Lower lobe of right lung (tissue), 2 donors: ENCODE measurements around the gene TM9SF3. TPM values are rescaled to one million over a fixed set of nuclear protein-coding genes. Genes with fewer than 3 reads are reported as not detected.

Experiments used
- ATAC-seq, 2 donors: fragments of 200-7000 bp; cut with Tn5 transposase; one replicate each; pipeline ENCODE4 v1.9.1; 2020 to 2022; ENCODE audit warnings: mild to moderate bottlenecking in 2 of 2, moderate library complexity in 2 of 2
- DNase-seq: peaks from one replicate; pipeline ENCODE4 v3.0.0-alpha.2; 2020
- H3K27ac ChIP-seq: fragments of 200-600 bp; one replicate; pipeline ENCODE4 v1.8.0; 2022
- H3K27me3 ChIP-seq: fragments of 200-600 bp; one replicate; pipeline ENCODE4 v1.8.0; 2022; ENCODE audit warnings: low read depth
- H3K36me3 ChIP-seq: fragments of 200-600 bp; one replicate; pipeline ENCODE4 v1.8.0; 2022; ENCODE audit warnings: mild to moderate bottlenecking
- H3K4me1 ChIP-seq: fragments of 200-600 bp; one replicate; pipeline ENCODE4 v1.8.0; 2022
- H3K4me3 ChIP-seq: fragments of 200-600 bp; one replicate; pipeline ENCODE4 v1.8.0; 2022; ENCODE audit warnings: mild to moderate bottlenecking
- H3K9me3 ChIP-seq: fragments of 200-600 bp; one replicate; pipeline ENCODE4 v1.8.0; 2022
- CTCF ChIP-seq: fragments of 200-600 bp; IDR thresholded peaks from one replicate; pipeline ENCODE4 v1.8.0; 2022; ENCODE audit warnings: antibody characterized with exemption, mild to moderate bottlenecking
- intact Hi-C: fragments of 100-400 bp; cut with DNase I; formaldehyde crosslinking; loops from one replicate; pipeline ENCODE4 v1.11.0; 2022
- total RNA-seq: library from RNA; stranded (reverse); fragmentation: NEBNext Ultra II Directional; extraction: Animal tissue kit (Norgen Biotek cat#: 25700); gene quantifications from one replicate; pipeline ENCODE4 v1.2.1, GENCODE V29; 2021
- donor health status: DM: no; HTN: yes; CAD: no; lungs with severe emphysema.

TM9SF3 gene
- total RNA-seq, 1 donor from 2014 or later: 112 TPM

GRCh38 chr10:96497391-96497790 lies 89.4 kb downstream of the TM9SF3 start:
- TF ChIP-seq CTCF: no peak
- ATAC-seq: no peak
- Histone ChIP-seq H3K4me3 (no peak overlapping the region), H3K4me1 (no peaks in the 10 kb centered on the region), H3K27ac (no peak overlapping the region), H3K36me3 (no peaks in the 10 kb centered on the region), H3K27me3 (peaks cover under 1% of the 10 kb centered on the region), H3K9me3 (no peaks in the 10 kb centered on the region)
- intact Hi-C loops: no loop called here
- no peak for DNase-seq

DNA sequence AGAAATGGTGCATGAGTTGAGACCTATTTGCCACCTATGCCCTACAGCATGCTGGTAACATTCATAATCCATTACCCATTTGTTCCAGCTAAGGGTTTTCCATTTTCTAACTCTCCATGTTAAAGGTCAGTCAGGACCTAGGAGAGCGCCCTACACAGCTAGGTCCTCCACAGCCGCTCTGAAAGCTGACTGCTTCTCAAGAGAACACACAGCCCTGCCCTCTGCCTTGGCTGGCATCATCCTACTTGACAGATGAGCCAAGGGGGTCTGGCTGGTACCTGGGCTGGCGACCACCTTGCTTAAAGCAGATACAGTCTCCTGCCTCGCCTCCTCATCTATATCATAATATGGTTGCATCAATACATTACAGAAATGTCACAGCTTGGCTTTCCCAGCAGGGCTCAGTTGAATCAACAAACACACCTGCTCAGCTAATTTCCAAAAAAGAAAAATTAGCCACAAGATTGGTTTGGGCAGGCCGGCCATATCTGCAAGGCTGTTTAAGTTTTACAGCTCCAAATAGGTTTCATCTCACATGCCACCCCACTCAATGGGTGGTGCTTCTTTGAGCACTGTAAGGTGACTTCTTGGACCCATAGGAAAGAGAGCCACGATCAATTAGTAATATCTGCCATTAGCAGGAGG lies 90.4 kb downstream of the TM9SF3 start:
- peak in 1 of 2 donors; percentile 39 for ATAC-seq
- Histone ChIP-seq H3K4me3 (no peak overlapping the region), H3K36me3 (no peaks in the 10 kb centered on the region), H3K27me3 (no peaks in the 10 kb centered on the region), H3K9me3 (no peaks in the 10 kb centered on the region), H3K4me1 (no peaks in the 10 kb centered on the region), H3K27ac (no peak overlapping the region)
- intact Hi-C loops: no loop called here
- no peak for TF ChIP-seq CTCF
- no peak for DNase-seq

DNA sequence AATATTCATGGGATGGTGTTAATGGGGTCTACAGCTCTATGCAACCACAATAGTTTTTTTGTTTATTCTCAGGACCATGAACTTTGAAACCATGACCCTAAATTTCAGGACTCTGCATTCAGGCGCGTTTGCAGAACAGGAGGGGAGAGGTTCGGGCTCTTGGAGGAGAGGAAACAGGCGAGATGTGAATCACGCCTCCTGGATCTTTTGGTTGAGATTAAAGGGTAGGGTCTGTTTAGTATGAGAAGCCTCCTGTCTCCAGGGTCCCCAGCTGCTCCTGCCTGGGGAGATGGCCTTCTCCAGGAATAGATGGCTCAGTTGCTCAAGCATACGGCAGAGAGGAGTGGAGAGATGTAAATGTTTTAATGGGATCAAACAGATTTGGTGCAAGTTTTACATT lies 91.3 kb downstream of the TM9SF3 start:
- TF ChIP-seq CTCF: no peak
- Histone ChIP-seq H3K4me3 (no peak overlapping the region), H3K36me3 (no peaks in the 10 kb centered on the region), H3K9me3 (no peaks in the 10 kb centered on the region), H3K4me1 (no peaks in the 10 kb centered on the region), H3K27me3 (no peaks in the 10 kb centered on the region), H3K27ac (no peak overlapping the region)
- intact Hi-C loops: no loop called here
- ATAC-seq: no peak
- DNase-seq: no peak

- Histone ChIP-seq H3K4me1 (no peaks in the 10 kb centered on the region), H3K9me3 (no peaks in the 10 kb centered on the region), H3K27me3 (no peaks in the 10 kb centered on the region), H3K27ac (no peak overlapping the region), H3K36me3 (no peaks in the 10 kb centered on the region), H3K4me3 (no peak overlapping the region)
- DNase-seq (no peak), ATAC-seq (no peak)
- no peak for TF ChIP-seq CTCF
- intact Hi-C loops: no loop called here
These were observed 92.1 kb downstream of the TM9SF3 start for GRCh38 chr10:96494694-96495093.

DNA sequence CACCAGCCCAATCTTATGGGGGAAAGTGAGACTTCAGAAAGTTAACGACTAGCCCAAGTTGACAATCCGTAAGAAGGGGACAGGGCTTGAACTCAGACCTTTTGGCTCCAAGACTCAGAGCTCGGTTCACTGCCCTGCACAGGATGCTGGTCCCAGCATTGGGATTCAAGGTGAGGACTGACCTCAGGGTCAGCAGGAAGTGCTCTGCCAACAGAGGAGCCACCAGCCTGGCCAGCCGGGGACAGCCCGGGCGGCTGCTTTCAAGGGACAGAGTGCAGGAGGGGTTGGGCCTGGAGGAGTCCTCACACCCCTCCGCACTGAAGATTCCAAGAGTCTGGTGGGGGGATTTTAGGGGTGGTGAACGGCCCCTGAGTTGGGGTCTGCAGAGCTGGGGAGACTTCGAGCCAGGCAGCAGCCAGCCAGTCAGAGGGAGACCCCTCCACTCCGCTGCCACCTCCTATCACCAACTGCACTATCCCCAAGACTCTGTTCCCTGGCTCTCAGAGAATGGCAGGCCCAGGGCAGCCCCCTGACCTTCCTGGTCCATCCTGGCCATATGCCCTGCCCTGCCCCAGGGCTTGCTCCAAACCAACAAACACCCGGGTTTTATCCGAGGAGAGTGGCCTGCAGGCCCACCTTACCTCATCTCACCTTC lies 92.8 kb downstream of the TM9SF3 start:
- intact Hi-C loops: no loop called here
- H3K9me3 ChIP-seq: no peaks in the 10 kb centered on the region
- DNase-seq (no peak), ATAC-seq (peak in 1 of 2 donors; percentile 18)
- no peaks in the 10 kb centered on the region for H3K36me3 ChIP-seq
- peaks cover 4% of the 10 kb centered on the region for H3K27me3 ChIP-seq
- H3K4me3 ChIP-seq: no peak overlapping the region
- no peak overlapping the region for H3K27ac ChIP-seq
- no peaks in the 10 kb centered on the region for H3K4me1 ChIP-seq
- TF ChIP-seq CTCF: no peak
